Muscle of leg (tissue), 16 donors: ENCODE measurements around the gene ASCL2. TPM values are rescaled to one million over a fixed set of nuclear protein-coding genes. Genes with fewer than 3 reads are reported as not detected.

Source experiments
- DNase-seq: peaks from one replicate; pipeline ENCODE4 v3.0.0; 2013
- H3K27ac ChIP-seq: one replicate; pipeline ENCODE4 v1.5.1; 2013; ENCODE audit warnings: mild to moderate bottlenecking, low read length, control low read depth
- H3K27me3 ChIP-seq: one replicate; pipeline ENCODE4 v1.6.1; 2013; ENCODE audit warnings: low read length; ENCODE audit not compliant: control insufficient read depth, insufficient read depth
- H3K36me3 ChIP-seq: one replicate; pipeline ENCODE4 v1.6.1; 2013; ENCODE audit warnings: low read length; ENCODE audit not compliant: control insufficient read depth, insufficient read depth
- H3K4me1 ChIP-seq: one replicate; pipeline ENCODE4 v1.6.1; 2013; ENCODE audit warnings: low read length; ENCODE audit not compliant: control insufficient read depth, insufficient read depth
- H3K4me3 ChIP-seq: one replicate; pipeline ENCODE4 v1.5.1; 2013; ENCODE audit warnings: low read length, control low read depth
- H3K9me3 ChIP-seq: replicated peaks from 2 replicates; pipeline ENCODE4 v1.6.1; 2013; ENCODE audit warnings: low read depth, low read length; ENCODE audit not compliant: control insufficient read depth
- WGBS: methylation state at CpG from one replicate; pipeline ENCODE4 v1.1.5; 2013; ENCODE audit warnings: missing lambda C conversion rate; ENCODE audit not compliant: insufficient coverage; 5-methylcytosine and 5-hydroxymethylcytosine counted together
- long read RNA-seq, 11 donors: transcript quantifications; one replicate each; lab custom pipeline, GENCODE V29; 2026
- polyA plus RNA-seq, 8 donors: library from polyadenylated mRNA; unstranded; fragments of 120-200 nt; gene quantifications; one replicate each; pipeline versions ENCODE4 v1.2.1 to v1.2.3, GENCODE V29; 2013; ENCODE audit warnings: inconsistent platforms in 1 of 8, low replicate concordance in 1 of 8; ENCODE audit not compliant: insufficient read length in 8 of 8, insufficient read depth in 1 of 8
- total RNA-seq: library from RNA; stranded (reverse); fragments of 120-200 nt; gene quantifications from one replicate; pipeline ENCODE4 v1.2.4, GENCODE V29; 2013

Gene ASCL2
- total RNA-seq (0.53 TPM), polyA plus RNA-seq (under 1 TPM; 0.11 to 0.47 (median 0.28) TPM)
- long read RNA-seq, donor 1: 0 reads
- long read RNA-seq, donor 2, partial matches to known transcripts: 0 of 1 reads
- long read RNA-seq, donor 2, other reads (novel, unspliced or antisense): 0 of 1 reads
- long read RNA-seq, donor 3, partial matches to known transcripts: 0 of 1 reads
- long read RNA-seq, donor 3, other reads (novel, unspliced or antisense): 0 of 1 reads
- long read RNA-seq, donor 4: 0 reads
- long read RNA-seq, donor 5: 0 reads
- long read RNA-seq, donor 6: 0 reads
- long read RNA-seq, donor 7, partial matches to known transcripts: 0 of 1 reads
- long read RNA-seq, donor 7, other reads (novel, unspliced or antisense): 0 of 1 reads
- long read RNA-seq, donor 8, partial matches to known transcripts: 0 of 1 reads
- long read RNA-seq, donor 8, other reads (novel, unspliced or antisense): 0 of 1 reads
- long read RNA-seq, donor 9: 0 reads
- long read RNA-seq, donor 10: 0 reads
- long read RNA-seq, donor 11, partial matches to known transcripts: 0 of 2 reads
- long read RNA-seq, donor 11, other reads (novel, unspliced or antisense): 0 of 2 reads

GRCh38 chr11:2270322-2271076 is at the start of gene ASCL2:
Gene ASCL2 (minus strand): TSS chr11:2270588. CDS start chr11:2270332, 256 bp downstream.
- H3K27ac ChIP-seq: no peak within 1 kb of the TSS
- DNase-seq: no peak
- no peaks in the 10 kb centered on the region for H3K36me3 ChIP-seq
- peak within 1 kb of the TSS; percentile 28 for H3K4me3 ChIP-seq
- peaks cover 21% of the 10 kb centered on the region for H3K4me1 ChIP-seq
- H3K9me3 ChIP-seq: no peaks in the 10 kb centered on the region
- H3K27me3 ChIP-seq: peaks cover 84% of the 10 kb centered on the region
- under 1% methylated on average over 78 of the region's 89 CpGs for WGBS

DNA sequence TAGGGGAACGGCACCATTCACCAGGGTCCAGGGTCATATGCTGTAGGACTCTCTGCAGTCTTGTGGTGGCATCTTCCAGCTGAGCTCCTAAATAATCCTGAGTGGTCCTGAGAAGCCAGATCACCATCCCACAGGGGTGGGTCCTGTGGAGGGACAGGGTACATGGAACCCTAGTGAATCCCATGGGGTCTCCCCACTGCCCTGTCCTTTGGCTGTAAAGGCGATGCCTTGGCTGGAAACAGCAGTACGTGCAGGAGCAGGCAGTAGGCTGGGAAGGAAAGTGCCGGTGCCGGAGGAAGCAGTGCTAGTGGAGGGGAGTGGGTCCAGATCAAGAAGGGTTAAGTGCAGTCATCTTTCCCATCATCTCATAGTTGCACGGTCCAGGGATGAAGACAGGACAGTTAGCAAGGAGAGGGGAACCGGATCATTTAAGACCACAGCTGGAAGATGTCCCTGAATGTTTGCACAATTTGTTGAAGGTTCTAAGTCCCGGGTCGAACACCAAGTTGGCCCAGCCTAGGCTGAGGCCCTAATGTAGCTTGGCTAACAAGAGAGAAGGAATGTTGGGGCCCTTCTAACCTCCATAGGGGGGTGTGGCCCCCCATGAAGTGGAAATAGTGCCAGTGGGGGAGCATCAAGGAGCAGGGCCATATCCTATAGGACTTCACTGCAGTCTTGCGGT is 49.5 kb upstream of the ASCL2 start:
- Histone ChIP-seq H3K27me3 (no peaks in the 10 kb centered on the region), H3K9me3 (peaks cover 9% of the 10 kb centered on the region), H3K27ac (no peak overlapping the region), H3K4me3 (no peak overlapping the region), H3K4me1 (peaks cover 11% of the 10 kb centered on the region), H3K36me3 (no peaks in the 10 kb centered on the region)
- 66% methylated on average over 6 of the region's 10 CpGs for WGBS
- no peak for DNase-seq

- H3K4me1 ChIP-seq: peaks cover 23% of the 10 kb centered on the region
- H3K4me3 ChIP-seq: no peak overlapping the region
- no peak for DNase-seq
- H3K36me3 ChIP-seq: no peaks in the 10 kb centered on the region
- 81% methylated on average over 5 of the region's 7 CpGs for WGBS
- peaks cover 9% of the 10 kb centered on the region for H3K9me3 ChIP-seq
- H3K27me3 ChIP-seq: no peaks in the 10 kb centered on the region
- H3K27ac ChIP-seq: no peak overlapping the region
These were observed 48.3 kb upstream of the ASCL2 start for GRCh38 chr11:2318707-2319106.

- Histone ChIP-seq H3K27ac (no peak overlapping the region), H3K4me3 (no peak overlapping the region), H3K4me1 (peaks cover 29% of the 10 kb centered on the region), H3K9me3 (peaks cover 9% of the 10 kb centered on the region), H3K27me3 (no peaks in the 10 kb centered on the region), H3K36me3 (no peaks in the 10 kb centered on the region)
- DNase-seq: no peak
- WGBS: 80% methylated on average over 1 of the region's 4 CpGs
These were observed 47.7 kb upstream of the ASCL2 start for GRCh38 chr11:2318123-2318522.

- Histone ChIP-seq H3K9me3 (peaks cover 9% of the 10 kb centered on the region), H3K27me3 (no peaks in the 10 kb centered on the region), H3K27ac (no peak overlapping the region), H3K4me1 (peaks cover 31% of the 10 kb centered on the region), H3K36me3 (no peaks in the 10 kb centered on the region), H3K4me3 (no peak overlapping the region)
- WGBS: 92% methylated on average over 15 of the region's 17 CpGs
- DNase-seq: no peak
These were observed 47.1 kb upstream of the ASCL2 start for GRCh38 chr11:2317354-2318050.

DNA sequence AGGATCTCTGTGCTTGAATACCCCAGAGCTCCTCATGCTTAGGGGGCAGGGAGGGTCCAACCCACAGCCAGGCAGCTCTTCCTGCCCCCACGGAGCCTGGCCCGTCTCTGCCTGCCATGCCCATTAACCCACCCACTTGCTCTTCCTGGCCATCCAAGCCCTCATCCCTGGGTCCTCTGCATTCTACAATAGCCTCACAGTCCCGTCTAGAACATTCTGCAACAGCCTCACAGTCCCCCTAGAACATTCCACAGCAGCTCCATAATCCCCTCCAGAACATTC is 46.5 kb upstream of the ASCL2 start:
- DNase-seq: no peak
- H3K36me3 ChIP-seq: no peaks in the 10 kb centered on the region
- H3K4me1 ChIP-seq: peaks cover 37% of the 10 kb centered on the region
- H3K9me3 ChIP-seq: peaks cover 9% of the 10 kb centered on the region
- no peak overlapping the region for H3K4me3 ChIP-seq
- no peak overlapping the region for H3K27ac ChIP-seq
- WGBS: 73% methylated on average over 3 of the region's 3 CpGs
- H3K27me3 ChIP-seq: no peaks in the 10 kb centered on the region

DNA sequence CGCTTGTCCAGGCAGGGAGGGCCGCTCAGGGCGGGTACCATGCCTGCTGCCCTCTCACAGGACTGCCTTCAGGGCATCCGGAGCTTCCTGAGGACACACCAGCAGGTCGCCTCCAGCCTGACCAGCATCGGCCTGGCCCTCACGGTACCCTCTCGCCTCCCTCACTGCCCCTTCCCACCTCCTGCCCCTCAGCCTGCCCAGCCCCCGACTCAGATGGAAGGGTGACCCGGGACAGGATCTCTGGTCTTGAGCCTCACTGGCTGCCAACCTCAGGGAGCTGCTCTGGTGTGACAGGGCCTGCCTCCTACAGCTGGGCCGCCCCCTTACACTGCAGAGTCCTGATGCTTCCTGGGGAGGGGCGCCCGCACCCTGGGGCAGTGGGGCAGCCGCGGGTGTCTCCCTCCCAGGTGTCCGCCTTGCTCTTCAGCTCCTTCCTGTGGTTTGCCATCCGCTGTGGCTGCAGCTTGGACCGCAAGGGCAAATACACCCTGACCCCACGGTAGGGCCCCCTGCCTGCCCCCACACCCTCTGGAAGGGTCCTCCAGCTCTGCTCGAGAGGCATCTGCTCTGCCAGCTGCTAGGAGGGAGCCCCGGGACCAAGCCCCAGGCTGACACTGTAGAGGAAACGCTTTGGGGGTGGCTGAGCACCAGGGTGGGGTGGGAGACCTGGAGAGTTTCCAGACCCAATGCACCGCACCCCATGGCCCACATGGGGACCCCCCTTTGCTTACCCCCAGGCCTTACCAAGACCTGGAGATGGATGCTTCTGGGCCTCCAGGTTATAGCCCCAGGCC is 46.0 kb upstream of the ASCL2 start:
- 88% methylated on average over 19 of the region's 23 CpGs for WGBS
- Histone ChIP-seq H3K4me3 (no peak overlapping the region), H3K9me3 (peaks cover 9% of the 10 kb centered on the region), H3K36me3 (no peaks in the 10 kb centered on the region), H3K27me3 (no peaks in the 10 kb centered on the region), H3K27ac (no peak overlapping the region), H3K4me1 (peaks cover 39% of the 10 kb centered on the region)
- DNase-seq: no peak

- Histone ChIP-seq H3K27ac (peak overlapping the region; percentile 69), H3K9me3 (peaks cover 9% of the 10 kb centered on the region), H3K36me3 (no peaks in the 10 kb centered on the region), H3K4me3 (no peak overlapping the region), H3K4me1 (peaks cover 39% of the 10 kb centered on the region), H3K27me3 (no peaks in the 10 kb centered on the region)
- WGBS: 77% methylated on average over 23 of the region's 25 CpGs
- DNase-seq: no peak
These were observed 45.2 kb upstream of the ASCL2 start for GRCh38 chr11:2315395-2316168.
